Glutamatergic neuron (in vitro differentiated cells): Measurements from ENCODE around the gene FFAR3. TPM values are rescaled to one million over a fixed set of nuclear protein-coding genes. Genes with fewer than 3 reads are reported as not detected.
"Not testable (repeated sequence)": the region's sequence is repeated elsewhere in the genome, so short reads cannot be mapped to it uniquely, and the experiment has no call there.

Experiments used
- DNase-seq: peaks from one replicate; pipeline ENCODE4 v3.0.0; 2022
- H3K27ac Mint-ChIP-seq: one replicate; pipeline ENCODE4 v1.8.0; 2020; ENCODE audit warnings: mild to moderate bottlenecking, mixed read lengths, inconsistent platforms; ENCODE audit not compliant: unreplicated experiment
- H3K27me3 Mint-ChIP-seq: one replicate; pipeline ENCODE4 v1.8.0; 2020; ENCODE audit warnings: mild to moderate bottlenecking, moderate library complexity, mixed read lengths, inconsistent platforms; ENCODE audit not compliant: unreplicated experiment
- H3K36me3 Mint-ChIP-seq: one replicate; pipeline ENCODE4 v1.8.0; 2020; ENCODE audit warnings: mild to moderate bottlenecking, mixed read lengths, inconsistent platforms; ENCODE audit not compliant: unreplicated experiment
- H3K4me1 Mint-ChIP-seq: one replicate; pipeline ENCODE4 v1.8.0; 2020; ENCODE audit warnings: mild to moderate bottlenecking, low read depth, mixed read lengths, inconsistent platforms; ENCODE audit not compliant: unreplicated experiment
- H3K4me3 Mint-ChIP-seq: one replicate; pipeline ENCODE4 v1.8.0; 2020; ENCODE audit warnings: mild to moderate bottlenecking, mixed read lengths, inconsistent platforms; ENCODE audit not compliant: unreplicated experiment
- H3K9me3 Mint-ChIP-seq: one replicate; pipeline ENCODE4 v1.8.0; 2020; ENCODE audit warnings: mild to moderate bottlenecking, moderate library complexity, mixed read lengths, inconsistent platforms; ENCODE audit not compliant: unreplicated experiment
- CTCF ChIP-seq: fragments of 200-600 bp; sonication (generic); IDR thresholded peaks from one replicate; pipeline ENCODE4 v1.5.0; 2021; ENCODE audit not compliant: partially characterized antibody, unreplicated experiment
- total RNA-seq: library from RNA; stranded (reverse); fragmentation: NEBNext Ultra II Directional; extraction: Animal tissue kit (Norgen Biotek cat#: 25700); gene quantifications from one replicate; pipeline ENCODE4 v1.2.1, GENCODE V29; 2021; ENCODE audit not compliant: unreplicated experiment

The FFAR3 gene
- total RNA-seq, 1 donor from 2014 or later: not detected

DNA sequence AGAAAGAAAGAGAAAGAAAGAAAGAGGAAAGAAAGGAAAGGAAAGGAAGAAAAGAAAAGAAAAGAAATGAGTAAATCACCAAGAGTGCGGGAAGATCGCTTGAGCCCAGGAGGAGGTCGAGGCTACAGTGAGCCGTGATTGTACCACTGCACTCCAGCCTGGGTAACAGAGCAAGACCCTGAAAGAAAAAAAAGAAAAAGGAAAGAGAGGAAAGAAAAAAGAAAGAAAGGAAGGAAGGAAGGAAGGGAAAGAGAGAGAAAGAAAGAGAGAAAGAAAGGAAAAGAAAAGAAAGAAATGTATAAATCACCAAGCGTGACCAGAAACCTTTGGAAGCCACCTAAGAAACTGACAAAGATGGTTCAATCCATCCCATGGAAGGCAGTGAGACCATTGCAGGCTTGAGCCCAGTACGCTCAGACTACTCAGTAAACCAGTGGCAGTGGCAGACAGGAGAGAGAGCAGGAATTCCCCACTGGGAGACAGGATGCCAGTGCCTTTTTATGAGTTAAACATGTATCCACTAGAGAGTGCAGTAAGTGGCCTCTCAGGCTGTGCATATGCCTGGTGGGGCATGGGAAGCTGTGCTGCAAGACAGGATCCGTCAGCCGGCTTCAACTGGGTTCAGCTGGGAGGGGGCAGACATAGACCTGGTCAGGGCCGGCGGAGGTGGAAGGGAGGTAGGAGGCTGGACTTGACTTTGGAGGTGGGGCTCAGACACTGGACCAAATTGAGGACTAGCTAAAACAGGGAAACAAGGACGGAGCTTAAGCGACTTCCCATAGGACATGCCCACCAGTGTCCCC is 17.4 kb downstream of the FFAR3 start:
- TF ChIP-seq CTCF: no peak
- peaks cover 5% of the 10 kb centered on the region for H3K27me3 Mint-ChIP-seq
- no peak overlapping the region for H3K27ac Mint-ChIP-seq
- peaks cover 5% of the 10 kb centered on the region for H3K36me3 Mint-ChIP-seq
- H3K4me3 Mint-ChIP-seq: no peak overlapping the region
- DNase-seq: no peak
- H3K4me1 Mint-ChIP-seq: no peaks in the 10 kb centered on the region
- H3K9me3 Mint-ChIP-seq: peaks cover 5% of the 10 kb centered on the region

DNA sequence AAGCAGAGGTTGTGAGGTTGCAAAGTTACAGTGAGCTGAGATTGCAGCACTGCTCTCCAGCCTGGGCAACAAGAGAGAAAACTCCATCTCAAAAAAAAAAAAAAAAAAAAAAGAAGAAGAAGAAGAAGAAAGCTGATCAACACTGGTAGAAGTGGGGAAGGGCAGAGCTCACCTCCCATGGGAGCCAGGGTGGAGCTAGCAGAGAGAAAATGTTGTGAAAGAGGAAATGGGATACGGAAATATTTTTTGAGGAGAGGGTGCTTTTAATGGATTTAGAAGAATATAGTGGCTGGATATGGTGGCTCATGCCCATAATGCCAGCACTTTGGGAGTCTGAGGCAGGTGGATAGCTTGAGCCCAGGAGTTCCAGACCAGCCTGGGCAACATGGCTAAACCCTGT is 19.4 kb downstream of the FFAR3 start:
- no peaks in the 10 kb centered on the region for H3K4me1 Mint-ChIP-seq
- H3K4me3 Mint-ChIP-seq: no peak overlapping the region
- peaks cover 9% of the 10 kb centered on the region for H3K9me3 Mint-ChIP-seq
- H3K27me3 Mint-ChIP-seq: peaks cover 5% of the 10 kb centered on the region
- H3K36me3 Mint-ChIP-seq: peaks cover 10% of the 10 kb centered on the region
- no peak for TF ChIP-seq CTCF
- DNase-seq: no peak
- H3K27ac Mint-ChIP-seq: no peak overlapping the region

DNA sequence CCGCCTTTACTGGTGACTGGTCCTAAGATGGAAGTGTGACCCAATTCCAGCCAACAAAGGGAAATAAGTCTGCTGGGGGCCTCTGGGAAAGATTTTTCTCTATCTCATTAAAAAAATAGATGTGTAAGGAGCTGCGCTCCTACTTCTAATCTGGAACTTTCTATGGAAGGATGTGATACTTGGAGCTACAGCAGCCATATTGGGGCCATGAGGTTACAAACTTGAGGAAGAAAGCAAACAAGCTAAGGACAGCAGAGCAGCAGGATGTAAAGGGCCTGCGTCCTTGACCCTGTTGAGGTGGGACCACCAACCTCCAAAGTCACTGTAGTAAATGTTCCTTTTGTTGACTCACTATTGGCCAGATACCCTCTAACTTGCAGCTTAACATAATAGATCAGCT is 20.1 kb downstream of the FFAR3 start:
- no peaks in the 10 kb centered on the region for H3K4me1 Mint-ChIP-seq
- H3K9me3 Mint-ChIP-seq: peaks cover 9% of the 10 kb centered on the region
- peaks cover 5% of the 10 kb centered on the region for H3K27me3 Mint-ChIP-seq
- TF ChIP-seq CTCF: no peak
- peaks cover 10% of the 10 kb centered on the region for H3K36me3 Mint-ChIP-seq
- no peak overlapping the region for H3K4me3 Mint-ChIP-seq
- no peak for DNase-seq
- H3K27ac Mint-ChIP-seq: no peak overlapping the region

DNA sequence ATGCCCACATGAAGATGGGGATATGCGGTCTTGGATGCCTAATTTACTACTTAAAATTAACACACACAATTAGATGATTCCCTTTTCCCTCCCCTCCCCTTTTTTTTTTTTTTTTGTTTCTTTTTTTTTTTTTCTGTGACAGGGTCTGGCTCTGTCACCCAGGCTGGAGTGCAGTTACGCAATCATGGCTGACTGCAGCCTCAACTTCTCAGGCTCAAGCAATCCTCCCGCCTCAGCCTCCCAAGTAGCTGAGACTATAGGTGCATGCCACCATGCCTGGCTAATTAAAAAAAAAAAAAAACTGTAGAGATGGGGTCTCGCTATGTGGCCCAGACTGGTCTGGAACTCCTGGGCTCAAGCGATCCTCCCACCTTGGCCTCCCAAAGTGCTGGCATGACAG is 21.3 kb downstream of the FFAR3 start:
- not testable (repeated sequence) for H3K9me3 Mint-ChIP-seq, DNase-seq, H3K4me3 Mint-ChIP-seq, H3K27ac Mint-ChIP-seq, H3K4me1 Mint-ChIP-seq, H3K27me3 Mint-ChIP-seq
- H3K36me3 Mint-ChIP-seq: peaks cover 10% of the 10 kb centered on the region

DNA sequence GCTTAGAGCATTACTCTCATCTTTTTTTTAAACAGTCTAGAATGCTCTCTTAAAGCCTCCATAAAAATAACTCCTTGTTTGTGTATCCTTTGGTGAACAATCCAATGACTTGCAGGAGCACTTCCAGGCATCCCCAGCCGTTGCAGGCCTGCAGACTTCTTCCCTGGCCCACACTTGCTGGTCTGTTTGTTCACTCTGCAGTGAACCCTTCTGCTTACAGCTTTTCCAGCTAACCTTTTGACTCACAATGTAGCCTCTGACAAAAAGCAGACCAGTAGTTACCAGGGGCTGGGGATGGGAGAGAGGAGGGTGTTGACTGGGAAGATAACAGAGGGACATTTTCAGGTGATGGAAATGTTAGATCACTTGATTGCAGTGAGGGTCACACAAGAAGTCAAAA is 21.7 kb downstream of the FFAR3 start:
- H3K36me3 Mint-ChIP-seq: peaks cover 10% of the 10 kb centered on the region
- no peaks in the 10 kb centered on the region for H3K4me1 Mint-ChIP-seq
- no peak overlapping the region for H3K4me3 Mint-ChIP-seq
- no peak overlapping the region for H3K27ac Mint-ChIP-seq
- peaks cover 9% of the 10 kb centered on the region for H3K9me3 Mint-ChIP-seq
- peaks cover 5% of the 10 kb centered on the region for H3K27me3 Mint-ChIP-seq
- TF ChIP-seq CTCF: no peak
- no peak for DNase-seq
